HCT116 (cell line): ENCODE measurements around the gene ZDHHC1. TPM values are rescaled to one million over a fixed set of nuclear protein-coding genes. Genes with fewer than 3 reads are reported as not detected.

Source experiments
- EGR1 ChIP-seq: IDR thresholded peaks from 2 replicates; pipeline ENCODE4 v1.6.1; 2012; ENCODE audit warnings: low read depth
- JUND ChIP-seq: IDR thresholded peaks from 2 replicates; pipeline ENCODE4 v1.6.1; 2012
- MAX ChIP-seq: IDR thresholded peaks from 2 replicates; pipeline ENCODE4 v1.6.1; 2012
- POLR2A ChIP-seq: IDR thresholded peaks from 2 replicates; pipeline ENCODE4 v1.7.0; 2011; ENCODE audit warnings: borderline replicate concordance; ENCODE audit not compliant: insufficient read depth, insufficient read length; ENCODE audit errors: extremely low read depth
- POLR2AphosphoS5 ChIP-seq: IDR thresholded peaks from 2 replicates; pipeline ENCODE4 v1.6.1; 2011; ENCODE audit warnings: mild to moderate bottlenecking, low read depth, low read length, moderate library complexity
- REST ChIP-seq: IDR thresholded peaks from 2 replicates; pipeline ENCODE4 v1.6.1; 2012; ENCODE audit warnings: low read depth
- ZBTB33 ChIP-seq: IDR thresholded peaks from 2 replicates; pipeline ENCODE4 v1.6.1; 2011; ENCODE audit warnings: mild to moderate bottlenecking, low read length, moderate library complexity; ENCODE audit not compliant: insufficient replicate concordance; ENCODE audit errors: extremely low read depth
- total RNA-seq: library from RNA; stranded (reverse); gene quantifications from one replicate; pipeline ENCODE4 v1.2.1, GENCODE V29; 2021; ENCODE audit not compliant: unreplicated experiment

The ZDHHC1 gene
- total RNA-seq, 1 experiment from 2014 or later = 9.1 TPM

- TF ChIP-seq REST (no peak), POLR2AphosphoS5 (no peak), ZBTB33 (no peak), MAX (no peak), JUND (no peak), EGR1 (no peak), POLR2A (no peak)
These were observed 29.9 kb upstream of the ZDHHC1 start (continued) for GRCh38 chr16:67445913-67446907.
